GM12872 (cell line): ENCODE measurements around the gene THOC7.

Source experiments
- CTCF ChIP-seq: IDR thresholded peaks from 3 replicates; pipeline ENCODE4 v1.5.1; 2011; ENCODE audit warnings: low read depth, mild to moderate bottlenecking, low read length, moderate library complexity; ENCODE audit not compliant: insufficient read depth

The THOC7 gene

GRCh38 chr3:63791974-63792373 is 71.6 kb downstream of the THOC7 start:
- TF ChIP-seq CTCF: peak; percentile 9; the same call in 1 of the 3 replicates
